K562 (cell line): Measurements from ENCODE around the gene ZBTB8A. TPM values are rescaled to one million over a fixed set of nuclear protein-coding genes. Genes with fewer than 3 reads are reported as not detected.
A peak's percentile ranks its signal among the peaks of the same experiment; 100 is the strongest.

Experiments used
- ARID1B ChIP-seq: fragments of 450-650 bp; IDR thresholded peaks from 2 replicates; pipeline ENCODE4 v1.6.1; 2016; ENCODE audit warnings: antibody characterized with exemption, mild to moderate bottlenecking, inconsistent platforms
- ERF ChIP-seq: fragments of 450-650 bp; formaldehyde crosslinking; IDR thresholded peaks from 2 replicates; pipeline ENCODE4 v1.4.0; 2020; ENCODE audit warnings: mild to moderate bottlenecking, mixed read lengths
- ETS2 ChIP-seq: IDR thresholded peaks from 2 replicates; pipeline ENCODE4 v1.6.1; 2016; ENCODE audit warnings: borderline replicate concordance, missing genetic modification characterization, mild to moderate bottlenecking, moderate library complexity, missing compliant biosample characterization; ENCODE audit not compliant: poor library complexity, severe bottlenecking
- HDGF ChIP-seq: fragments of 450-650 bp; IDR thresholded peaks from 2 replicates; pipeline ENCODE4 v1.6.1; 2016
- KLF13 ChIP-seq: fragments of 450-650 bp; IDR thresholded peaks from 2 replicates; pipeline ENCODE4 v1.6.1; 2016; ENCODE audit warnings: missing genetic modification characterization, low read depth, mild to moderate bottlenecking, missing compliant biosample characterization, moderate library complexity, borderline replicate concordance
- MCM2 ChIP-seq: fragments of 450-650 bp; IDR thresholded peaks from 2 replicates; pipeline ENCODE4 v1.6.1; 2017; ENCODE audit warnings: low read depth, mild to moderate bottlenecking
- RAD51 ChIP-seq: fragments of 450-650 bp; IDR thresholded peaks from 2 replicates; pipeline ENCODE4 v1.7.1; 2016; ENCODE audit warnings: low read depth, mild to moderate bottlenecking, borderline replicate concordance
- SP1 ChIP-seq: sonication (generic); formaldehyde crosslinking; IDR thresholded peaks from 2 replicates; pipeline ENCODE4 v1.8.1; 2022; ENCODE audit warnings: mild to moderate bottlenecking, missing genetic modification reagents
- STAT5B ChIP-seq: fragments of 250-450 bp; sonication (Bioruptor Pico); IDR thresholded peaks from 2 replicates; pipeline ENCODE4 v1.8.0; 2021; ENCODE audit warnings: mild to moderate bottlenecking, inconsistent platforms
- TCF7L2 ChIP-seq: fragments of 150-350 bp; IDR thresholded peaks from 2 replicates; pipeline ENCODE4 v1.6.1; 2016; ENCODE audit warnings: low read depth, mild to moderate bottlenecking, low read length, moderate library complexity
- ZNF134 ChIP-seq: fragments of 250-450 bp; sonication (Bioruptor Pico); conservative IDR thresholded peaks from 2 replicates; pipeline ENCODE4 v1.4.0; 2020
- ZNF143 ChIP-seq: sonication (generic); formaldehyde crosslinking; IDR thresholded peaks from 2 replicates; pipeline ENCODE4 v1.9.0; 2022; ENCODE audit warnings: mild to moderate bottlenecking, missing genetic modification reagents
- ZNF146 ChIP-seq: IDR thresholded peaks from one replicate; pipeline ENCODE4 v1.6.1; 2018; ENCODE audit warnings: missing compliant biosample characterization; ENCODE audit not compliant: unreplicated experiment
- ZNF316 ChIP-seq: fragments of 450-650 bp; IDR thresholded peaks from 2 replicates; pipeline ENCODE4 v1.6.1; 2016
- ZNF57 ChIP-seq: fragments of 450-650 bp; formaldehyde crosslinking; IDR thresholded peaks from 2 replicates; pipeline ENCODE4 v1.4.0; 2020; ENCODE audit warnings: mild to moderate bottlenecking, moderate library complexity
- ZNF830 ChIP-seq: fragments of 250-450 bp; sonication (Bioruptor Pico); IDR thresholded peaks from 2 replicates; pipeline ENCODE4 v1.5.0; 2021; ENCODE audit warnings: mild to moderate bottlenecking
- polyA plus RNA-seq, 8 experiments: library from polyadenylated mRNA; depleted of rRNA in 4 of 8; stranded (reverse) in 5 of 8; unstranded in 3 of 8; fragments of >200 nt; fragmentation: Nextera tagmentation in 2 of 8; fragmentation: Illumina TruSeq in 1 of 8; extraction: Ambion mirVana in 2 of 8; extraction: Trizol in 1 of 8; gene quantifications; 2 replicates each; pipeline versions ENCODE4 v1.2.1 to v1.2.3, GENCODE V29; 2011 to 2014; ENCODE audit warnings: inconsistent platforms in 1 of 8, missing spikeins in 1 of 8
- total RNA-seq, 7 experiments: library from RNA; depleted of rRNA in 6 of 7; stranded (reverse); fragments of >200 nt in 6 of 7; fragmentation: Illumina TruSeq in 2 of 7; extraction: Trizol in 2 of 7; gene quantifications; 2 replicates each; pipeline versions ENCODE4 v1.2.1 to v1.2.3, GENCODE V29; 2011 to 2021; ENCODE audit warnings: low replicate concordance in 1 of 7
- TF ChIP-seq, protein P1 (sequence below): fragments of 450-650 bp; IDR thresholded peaks from 2 replicates; pipeline ENCODE4 v1.7.1; 2018; ENCODE audit warnings: mild to moderate bottlenecking, low read depth; ENCODE audit not compliant: partially characterized antibody
- TF ChIP-seq, protein P2 (sequence below): fragments of 250-450 bp; sonication (Bioruptor Pico); IDR thresholded peaks from 2 replicates; pipeline ENCODE4 v1.8.0; 2021; ENCODE audit warnings: moderate library complexity, mild to moderate bottlenecking, inconsistent platforms
- TF ChIP-seq, protein P3 (sequence below): fragments of 200-400 bp; formaldehyde crosslinking; IDR thresholded peaks from 2 replicates; pipeline ENCODE4 v1.6.1; 2017; ENCODE audit warnings: mild to moderate bottlenecking, low read depth, low read length, moderate library complexity
- TF ChIP-seq, protein P4 (sequence below): fragments of 250-450 bp; sonication (Bioruptor Pico); IDR thresholded peaks from 2 replicates; pipeline ENCODE4 v1.8.0; 2022; ENCODE audit warnings: inconsistent platforms, mild to moderate bottlenecking, moderate library complexity, borderline replicate concordance

The ZBTB8A gene
- total and polyA plus RNA-seq, 9 of the 15 experiments (the other 6 are each of a cell fraction or from before 2014, with no cell fraction given): 0.01 to 0.64 (median 0.09) TPM

DNA sequence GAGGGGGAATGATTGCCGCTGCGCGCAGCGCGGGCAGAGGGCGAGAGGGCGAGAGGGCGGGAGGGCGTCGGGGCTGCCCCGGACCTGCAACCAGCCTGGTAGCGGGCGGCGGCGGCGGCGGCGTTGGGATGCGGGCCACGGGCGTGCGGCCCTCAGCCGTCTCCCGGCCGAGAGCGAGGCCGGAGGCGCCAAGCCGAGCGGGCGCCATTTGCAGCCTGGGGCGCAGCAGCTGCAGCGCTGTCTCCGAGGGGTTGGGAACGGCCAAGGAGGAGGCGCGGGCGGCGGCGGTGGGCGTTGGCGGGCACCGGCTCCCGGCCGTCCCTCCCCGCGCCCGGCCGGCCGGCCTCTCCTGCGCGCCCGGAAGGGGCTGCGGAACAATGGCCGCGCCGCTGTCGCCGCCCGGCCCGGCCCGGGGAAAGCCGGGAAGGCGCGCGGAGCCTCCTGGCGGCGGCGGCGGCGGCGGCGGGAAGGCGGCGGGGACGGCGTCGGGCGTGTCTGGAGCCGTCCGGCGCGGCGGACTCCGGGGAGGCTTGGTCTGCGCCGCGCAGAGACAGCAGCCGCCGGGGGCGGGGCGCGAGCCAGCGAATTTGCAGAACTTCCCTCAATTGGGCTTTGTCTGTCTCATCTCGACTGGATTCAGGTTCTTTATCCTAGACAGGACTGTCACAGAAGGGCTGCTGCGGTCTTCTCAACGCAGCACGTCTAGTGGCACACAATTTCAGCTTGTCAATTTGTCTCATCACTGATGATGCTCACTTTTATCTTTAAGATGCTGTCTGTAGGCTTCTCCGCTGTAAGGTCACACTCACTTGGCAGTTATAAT is 38.6 kb upstream of the ZBTB8A start (continued):
- TF ChIP-seq, protein P1, sequence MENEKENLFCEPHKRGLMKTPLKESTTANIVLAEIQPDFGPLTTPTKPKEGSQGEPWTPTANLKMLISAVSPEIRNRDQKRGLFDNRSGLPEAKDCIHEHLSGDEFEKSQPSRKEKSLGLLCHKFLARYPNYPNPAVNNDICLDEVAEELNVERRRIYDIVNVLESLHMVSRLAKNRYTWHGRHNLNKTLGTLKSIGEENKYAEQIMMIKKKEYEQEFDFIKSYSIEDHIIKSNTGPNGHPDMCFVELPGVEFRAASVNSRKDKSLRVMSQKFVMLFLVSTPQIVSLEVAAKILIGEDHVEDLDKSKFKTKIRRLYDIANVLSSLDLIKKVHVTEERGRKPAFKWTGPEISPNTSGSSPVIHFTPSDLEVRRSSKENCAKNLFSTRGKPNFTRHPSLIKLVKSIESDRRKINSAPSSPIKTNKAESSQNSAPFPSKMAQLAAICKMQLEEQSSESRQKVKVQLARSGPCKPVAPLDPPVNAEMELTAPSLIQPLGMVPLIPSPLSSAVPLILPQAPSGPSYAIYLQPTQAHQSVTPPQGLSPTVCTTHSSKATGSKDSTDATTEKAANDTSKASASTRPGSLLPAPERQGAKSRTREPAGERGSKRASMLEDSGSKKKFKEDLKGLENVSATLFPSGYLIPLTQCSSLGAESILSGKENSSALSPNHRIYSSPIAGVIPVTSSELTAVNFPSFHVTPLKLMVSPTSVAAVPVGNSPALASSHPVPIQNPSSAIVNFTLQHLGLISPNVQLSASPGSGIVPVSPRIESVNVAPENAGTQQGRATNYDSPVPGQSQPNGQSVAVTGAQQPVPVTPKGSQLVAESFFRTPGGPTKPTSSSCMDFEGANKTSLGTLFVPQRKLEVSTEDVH: no peak
- no peak for TF ChIP-seq ZNF134
- peak; percentile 45; the same call in 1 of the 2 replicates for TF ChIP-seq SP1
- no peak for TF ChIP-seq ZNF316
- no peak for TF ChIP-seq MCM2
- no peak for TF ChIP-seq ARID1B
- no peak for TF ChIP-seq ETS2 (tag)
- no peak for TF ChIP-seq STAT5B (CRISPR knock-in tag)
- TF ChIP-seq ZNF830: no peak
- TF ChIP-seq, protein P2, sequence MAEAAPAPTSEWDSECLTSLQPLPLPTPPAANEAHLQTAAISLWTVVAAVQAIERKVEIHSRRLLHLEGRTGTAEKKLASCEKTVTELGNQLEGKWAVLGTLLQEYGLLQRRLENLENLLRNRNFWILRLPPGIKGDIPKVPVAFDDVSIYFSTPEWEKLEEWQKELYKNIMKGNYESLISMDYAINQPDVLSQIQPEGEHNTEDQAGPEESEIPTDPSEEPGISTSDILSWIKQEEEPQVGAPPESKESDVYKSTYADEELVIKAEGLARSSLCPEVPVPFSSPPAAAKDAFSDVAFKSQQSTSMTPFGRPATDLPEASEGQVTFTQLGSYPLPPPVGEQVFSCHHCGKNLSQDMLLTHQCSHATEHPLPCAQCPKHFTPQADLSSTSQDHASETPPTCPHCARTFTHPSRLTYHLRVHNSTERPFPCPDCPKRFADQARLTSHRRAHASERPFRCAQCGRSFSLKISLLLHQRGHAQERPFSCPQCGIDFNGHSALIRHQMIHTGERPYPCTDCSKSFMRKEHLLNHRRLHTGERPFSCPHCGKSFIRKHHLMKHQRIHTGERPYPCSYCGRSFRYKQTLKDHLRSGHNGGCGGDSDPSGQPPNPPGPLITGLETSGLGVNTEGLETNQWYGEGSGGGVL (CRISPR knock-in tag): no peak
- TF ChIP-seq ZNF143 (CRISPR knock-in tag): no peak; the same call in 1 of the 2 replicates
- no peak for TF ChIP-seq KLF13 (tag)
- TF ChIP-seq RAD51: no peak
- peak; percentile 92 for TF ChIP-seq ERF (CRISPR knock-in tag)
- TF ChIP-seq, protein P3, sequence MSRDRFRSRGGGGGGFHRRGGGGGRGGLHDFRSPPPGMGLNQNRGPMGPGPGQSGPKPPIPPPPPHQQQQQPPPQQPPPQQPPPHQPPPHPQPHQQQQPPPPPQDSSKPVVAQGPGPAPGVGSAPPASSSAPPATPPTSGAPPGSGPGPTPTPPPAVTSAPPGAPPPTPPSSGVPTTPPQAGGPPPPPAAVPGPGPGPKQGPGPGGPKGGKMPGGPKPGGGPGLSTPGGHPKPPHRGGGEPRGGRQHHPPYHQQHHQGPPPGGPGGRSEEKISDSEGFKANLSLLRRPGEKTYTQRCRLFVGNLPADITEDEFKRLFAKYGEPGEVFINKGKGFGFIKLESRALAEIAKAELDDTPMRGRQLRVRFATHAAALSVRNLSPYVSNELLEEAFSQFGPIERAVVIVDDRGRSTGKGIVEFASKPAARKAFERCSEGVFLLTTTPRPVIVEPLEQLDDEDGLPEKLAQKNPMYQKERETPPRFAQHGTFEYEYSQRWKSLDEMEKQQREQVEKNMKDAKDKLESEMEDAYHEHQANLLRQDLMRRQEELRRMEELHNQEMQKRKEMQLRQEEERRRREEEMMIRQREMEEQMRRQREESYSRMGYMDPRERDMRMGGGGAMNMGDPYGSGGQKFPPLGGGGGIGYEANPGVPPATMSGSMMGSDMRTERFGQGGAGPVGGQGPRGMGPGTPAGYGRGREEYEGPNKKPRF: no peak
- TF ChIP-seq ZNF57 (CRISPR knock-in tag): no peak
- TF ChIP-seq ZNF146 (CRISPR knock-in tag): no peak
- TF ChIP-seq, protein P4, sequence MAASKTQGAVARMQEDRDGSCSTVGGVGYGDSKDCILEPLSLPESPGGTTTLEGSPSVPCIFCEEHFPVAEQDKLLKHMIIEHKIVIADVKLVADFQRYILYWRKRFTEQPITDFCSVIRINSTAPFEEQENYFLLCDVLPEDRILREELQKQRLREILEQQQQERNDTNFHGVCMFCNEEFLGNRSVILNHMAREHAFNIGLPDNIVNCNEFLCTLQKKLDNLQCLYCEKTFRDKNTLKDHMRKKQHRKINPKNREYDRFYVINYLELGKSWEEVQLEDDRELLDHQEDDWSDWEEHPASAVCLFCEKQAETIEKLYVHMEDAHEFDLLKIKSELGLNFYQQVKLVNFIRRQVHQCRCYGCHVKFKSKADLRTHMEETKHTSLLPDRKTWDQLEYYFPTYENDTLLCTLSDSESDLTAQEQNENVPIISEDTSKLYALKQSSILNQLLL (CRISPR knock-in tag): no peak
- TF ChIP-seq HDGF: no peak
- no peak for TF ChIP-seq TCF7L2
